ENCODE results near the gene FGF6. TPM values are rescaled to one million over a fixed set of nuclear protein-coding genes. Genes with fewer than 3 reads are reported as not detected.
"Not testable (repeated sequence)": the region's sequence is repeated elsewhere in the genome, so short reads cannot be mapped to it uniquely, and the experiment has no call there.

FGF6 gene
- total and polyA plus RNA-seq, 9 donors, result 18.3 to 54.4 (median 29.4) TPM

DNA sequence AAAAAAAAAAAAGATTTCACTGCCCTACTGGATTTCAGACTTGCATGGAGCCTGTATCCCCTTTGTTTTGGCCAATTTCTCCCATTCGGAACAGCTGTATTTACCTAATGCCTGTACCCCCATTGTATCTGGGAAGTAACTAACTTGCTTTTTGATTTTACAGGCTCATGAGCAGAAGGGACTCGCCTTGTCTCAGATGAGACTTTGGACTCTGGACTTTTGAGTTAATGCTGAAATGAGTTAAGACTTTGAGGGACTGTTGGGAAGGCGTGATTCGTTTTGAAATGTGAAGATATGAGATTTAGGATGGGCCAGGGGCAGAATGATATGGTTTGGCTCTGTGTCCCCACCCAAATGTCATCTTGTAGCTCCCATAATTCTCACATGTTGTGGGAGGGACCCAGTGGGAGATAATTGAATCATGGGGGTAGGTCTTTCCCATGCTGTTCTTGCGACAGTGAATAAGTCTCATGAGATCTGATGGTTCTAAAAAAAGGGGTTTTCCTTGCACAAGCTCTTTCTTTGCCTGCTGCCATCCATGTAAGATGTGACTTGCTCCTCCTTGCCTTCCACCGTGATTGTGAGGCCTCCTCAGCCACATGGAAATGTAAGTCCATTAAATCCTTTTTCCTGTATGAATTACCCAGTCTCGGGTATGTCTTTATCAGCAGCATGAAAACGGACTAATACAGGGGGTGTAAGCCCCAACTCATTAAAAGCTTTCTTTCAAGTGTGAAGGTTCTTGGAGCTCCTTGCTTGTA, 40.6 kb downstream of the FGF6 start:
- H3K4me3 ChIP-seq (ENCODE audit: low read length); H3K9me3 ChIP-seq (replicated peaks; ENCODE audit: control insufficient read depth, low read depth, low read length); H3K4me1 ChIP-seq (ENCODE audit: control insufficient read depth, insufficient read depth, low read length); DNase-seq; H3K36me3 ChIP-seq (ENCODE audit: control insufficient read depth, insufficient read depth, low read length); H3K27me3 ChIP-seq (ENCODE audit: control insufficient read depth, insufficient read depth, low read length); H3K27ac ChIP-seq (ENCODE audit: low read length): not testable (repeated sequence)
- 93% methylated on average over 6 of the region's 8 CpGs for WGBS (ENCODE audit: insufficient coverage)

DNA sequence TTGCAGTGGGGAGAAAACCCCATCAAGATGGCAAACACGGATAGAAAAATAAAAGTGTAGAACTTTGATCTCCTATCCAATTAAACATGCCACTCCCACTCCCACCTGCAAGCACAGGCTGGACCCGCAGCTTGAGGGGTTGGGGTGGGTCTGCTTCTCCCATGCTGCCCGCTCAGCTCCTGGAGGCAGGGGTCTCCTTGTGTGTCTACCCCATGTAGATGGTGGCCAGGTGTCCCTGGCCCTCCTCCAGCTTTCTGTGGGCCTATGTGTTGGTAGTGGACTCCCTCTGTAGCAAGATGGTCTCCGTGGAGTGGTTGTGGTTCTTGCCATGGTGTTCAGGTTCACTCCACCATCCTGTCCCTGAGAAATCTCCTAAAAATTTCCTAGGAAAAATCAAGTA, 42.6 kb downstream of the FGF6 start:
- DNase-seq, result no peak
- Histone ChIP-seq H3K36me3 (ENCODE audit: control insufficient read depth, insufficient read depth, low read length) (no peaks in the 10 kb centered on the region), H3K27ac (ENCODE audit: low read length) (no peak overlapping the region), H3K9me3 (replicated peaks; ENCODE audit: control insufficient read depth, low read depth, low read length) (no peaks in the 10 kb centered on the region), H3K4me3 (ENCODE audit: low read length) (no peak overlapping the region), H3K4me1 (ENCODE audit: control insufficient read depth, insufficient read depth, low read length) (no peaks in the 10 kb centered on the region), H3K27me3 (ENCODE audit: control insufficient read depth, insufficient read depth, low read length) (no peaks in the 10 kb centered on the region)
- WGBS (ENCODE audit: insufficient coverage), result no CpG with 5 or more reads among the region's 4 CpGs

GRCh38 chr12:4401117-4401516, 44.5 kb downstream of the FGF6 start:
- Histone ChIP-seq H3K27me3 (ENCODE audit: control insufficient read depth, insufficient read depth, low read length) (no peaks in the 10 kb centered on the region), H3K9me3 (replicated peaks; ENCODE audit: control insufficient read depth, low read depth, low read length) (no peaks in the 10 kb centered on the region), H3K4me1 (ENCODE audit: control insufficient read depth, insufficient read depth, low read length) (no peaks in the 10 kb centered on the region), H3K27ac (ENCODE audit: low read length) (no peak overlapping the region), H3K36me3 (ENCODE audit: control insufficient read depth, insufficient read depth, low read length) (no peaks in the 10 kb centered on the region), H3K4me3 (ENCODE audit: low read length) (no peak overlapping the region)
- DNase-seq, result no peak
- no CpG with 5 or more reads among the region's 3 CpGs for WGBS (ENCODE audit: insufficient coverage)

GRCh38 chr12:4395818-4396217, 49.8 kb downstream of the FGF6 start:
- WGBS (ENCODE audit: insufficient coverage), result 56% methylated on average over 2 of the region's 2 CpGs
- Histone ChIP-seq H3K27ac (ENCODE audit: low read length) (no peak overlapping the region), H3K9me3 (replicated peaks; ENCODE audit: control insufficient read depth, low read depth, low read length) (no peaks in the 10 kb centered on the region), H3K4me3 (ENCODE audit: low read length) (no peak overlapping the region), H3K36me3 (ENCODE audit: control insufficient read depth, insufficient read depth, low read length) (no peaks in the 10 kb centered on the region), H3K27me3 (ENCODE audit: control insufficient read depth, insufficient read depth, low read length) (peaks cover 3% of the 10 kb centered on the region), H3K4me1 (ENCODE audit: control insufficient read depth, insufficient read depth, low read length) (peaks cover 7% of the 10 kb centered on the region)
- DNase-seq, result no peak

GRCh38 chr12:4393211-4393610, 52.4 kb downstream of the FGF6 start:
- H3K9me3 ChIP-seq (replicated peaks; ENCODE audit: control insufficient read depth, low read depth, low read length), result no peaks in the 10 kb centered on the region
- peaks cover 7% of the 10 kb centered on the region for H3K4me1 ChIP-seq (ENCODE audit: control insufficient read depth, insufficient read depth, low read length)
- H3K36me3 ChIP-seq (ENCODE audit: control insufficient read depth, insufficient read depth, low read length), result no peaks in the 10 kb centered on the region
- 100% methylated on average over 1 of the region's 5 CpGs for WGBS (ENCODE audit: insufficient coverage)
- no peak overlapping the region for H3K4me3 ChIP-seq (ENCODE audit: low read length)
- H3K27me3 ChIP-seq (ENCODE audit: control insufficient read depth, insufficient read depth, low read length), result peaks cover 3% of the 10 kb centered on the region
- no peak for DNase-seq
- no peak overlapping the region for H3K27ac ChIP-seq (ENCODE audit: low read length)

GRCh38 chr12:4392223-4392742, 53.3 kb downstream of the FGF6 start:
- peaks cover 7% of the 10 kb centered on the region for H3K4me1 ChIP-seq (ENCODE audit: control insufficient read depth, insufficient read depth, low read length)
- no peaks in the 10 kb centered on the region for H3K9me3 ChIP-seq (replicated peaks; ENCODE audit: control insufficient read depth, low read depth, low read length)
- H3K27ac ChIP-seq (ENCODE audit: low read length), result no peak overlapping the region
- 47% methylated on average over 12 of the region's 15 CpGs for whole genome bisulfite sequencing (ENCODE audit: insufficient coverage)
- H3K27me3 ChIP-seq (ENCODE audit: control insufficient read depth, insufficient read depth, low read length), result peaks cover 3% of the 10 kb centered on the region
- H3K4me3 ChIP-seq (ENCODE audit: low read length), result no peak overlapping the region
- peak; percentile 24 for DNase-seq
- H3K36me3 ChIP-seq (ENCODE audit: control insufficient read depth, insufficient read depth, low read length), result no peaks in the 10 kb centered on the region

DNA sequence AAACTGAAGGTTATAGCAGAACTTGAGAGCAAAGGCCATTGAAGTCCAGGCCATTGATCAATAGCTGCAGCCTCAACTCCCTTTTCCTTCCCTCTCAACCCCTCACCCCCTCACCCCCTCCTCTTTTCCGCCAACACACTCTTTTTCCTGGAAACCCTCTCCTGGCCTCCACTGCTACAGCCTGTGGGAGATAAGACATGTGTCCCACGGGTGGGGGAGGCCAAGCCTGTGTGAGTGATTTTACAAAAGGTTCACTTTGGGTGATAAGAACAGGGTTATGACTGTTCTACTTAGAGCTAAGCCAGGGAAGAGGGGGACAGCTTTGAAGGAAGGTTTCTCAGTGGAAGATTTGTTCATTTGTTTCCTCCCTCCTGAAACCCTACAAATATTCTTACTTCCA, 57.0 kb downstream of the FGF6 start:
- DNase-seq, result no peak

GRCh38 chr12:4388032-4388431, 57.6 kb downstream of the FGF6 start:
- Histone ChIP-seq H3K27me3 (ENCODE audit: control insufficient read depth, insufficient read depth, low read length) (peaks cover 3% of the 10 kb centered on the region), H3K36me3 (ENCODE audit: control insufficient read depth, insufficient read depth, low read length) (no peaks in the 10 kb centered on the region), H3K4me3 (ENCODE audit: low read length) (no peak overlapping the region), H3K9me3 (replicated peaks; ENCODE audit: control insufficient read depth, low read depth, low read length) (no peaks in the 10 kb centered on the region), H3K27ac (ENCODE audit: low read length) (no peak overlapping the region), H3K4me1 (ENCODE audit: control insufficient read depth, insufficient read depth, low read length) (peaks cover 7% of the 10 kb centered on the region)
- no peak for DNase-seq
- WGBS (ENCODE audit: insufficient coverage), result no CpG with 5 or more reads among the region's 1 CpG

More for the DNA sequence above, 57.0 kb downstream of the FGF6 start:
- Histone ChIP-seq H3K4me1 (ENCODE audit: control insufficient read depth, insufficient read depth, low read length) (peaks cover 7% of the 10 kb centered on the region), H3K27me3 (ENCODE audit: control insufficient read depth, insufficient read depth, low read length) (peaks cover 3% of the 10 kb centered on the region), H3K36me3 (ENCODE audit: control insufficient read depth, insufficient read depth, low read length) (no peaks in the 10 kb centered on the region), H3K9me3 (replicated peaks; ENCODE audit: control insufficient read depth, low read depth, low read length) (no peaks in the 10 kb centered on the region), H3K4me3 (ENCODE audit: low read length) (no peak overlapping the region), H3K27ac (ENCODE audit: low read length) (no peak overlapping the region)
- no CpG with 5 or more reads among the region's 2 CpGs for WGBS (ENCODE audit: insufficient coverage)

DNA sequence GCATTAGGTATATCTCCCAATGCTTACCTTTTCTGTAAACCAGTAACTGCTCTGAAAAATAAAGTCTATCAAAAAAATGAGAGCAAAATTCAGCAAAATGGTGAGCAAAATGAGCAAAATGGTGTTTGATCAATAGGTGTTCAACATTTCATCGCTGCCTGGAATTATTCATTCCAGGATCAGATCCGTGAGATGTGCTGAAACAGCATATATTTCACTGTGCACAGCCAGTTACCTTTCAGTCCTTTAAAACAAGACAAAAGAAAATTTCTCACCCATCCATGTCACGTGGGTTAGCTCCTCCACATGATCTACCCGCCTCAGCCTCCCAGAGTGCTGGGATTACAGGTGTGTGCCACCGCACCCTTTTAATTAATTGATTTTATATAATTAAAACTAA, 58.0 kb downstream of the FGF6 start:
- H3K9me3 ChIP-seq (replicated peaks; ENCODE audit: control insufficient read depth, low read depth, low read length), result no peaks in the 10 kb centered on the region
- no peak overlapping the region for H3K27ac ChIP-seq (ENCODE audit: low read length)
- no peak overlapping the region for H3K4me3 ChIP-seq (ENCODE audit: low read length)
- WGBS (ENCODE audit: insufficient coverage), result 40% methylated on average over 1 of the region's 5 CpGs
- no peaks in the 10 kb centered on the region for H3K36me3 ChIP-seq (ENCODE audit: control insufficient read depth, insufficient read depth, low read length)
- H3K27me3 ChIP-seq (ENCODE audit: control insufficient read depth, insufficient read depth, low read length), result peaks cover 3% of the 10 kb centered on the region
- H3K4me1 ChIP-seq (ENCODE audit: control insufficient read depth, insufficient read depth, low read length), result peaks cover 5% of the 10 kb centered on the region
- no peak for DNase-seq

- Histone ChIP-seq H3K27me3 (ENCODE audit: control insufficient read depth, insufficient read depth, low read length) (peaks cover 4% of the 10 kb centered on the region), H3K4me1 (ENCODE audit: control insufficient read depth, insufficient read depth, low read length) (no peaks in the 10 kb centered on the region), H3K27ac (ENCODE audit: low read length) (no peak overlapping the region), H3K9me3 (replicated peaks; ENCODE audit: control insufficient read depth, low read depth, low read length) (no peaks in the 10 kb centered on the region), H3K4me3 (ENCODE audit: low read length) (no peak overlapping the region), H3K36me3 (ENCODE audit: control insufficient read depth, insufficient read depth, low read length) (no peaks in the 10 kb centered on the region)
- 53% methylated on average over 2 of the region's 4 CpGs for WGBS (ENCODE audit: insufficient coverage)
- no peak for DNase-seq
Observed at GRCh38 chr12:4386801-4387200, 58.8 kb downstream of the FGF6 start.

Data from muscle of leg (tissue), 11 donors.